ENCODE measurements around the gene CHCHD3. TPM values are rescaled to one million over a fixed set of nuclear protein-coding genes. Genes with fewer than 3 reads are reported as not detected.

Gene CHCHD3
- total RNA-seq, 1 experiment from 2014 or later: 100 TPM

- peak overlapping the region; percentile 4; the same call in 1 of the 2 replicates for H3K4me2 ChIP-seq
- no TSS peak for BruUV-seq (replicated peaks)
- no peak overlapping the region for H3K27ac ChIP-seq
- intact Hi-C loops (cut with micrococcal nuclease; ENCODE audit: unreplicated experiment): no loop called here
- peak in 1 of 2 experiments; percentile 25 for DNase-seq
- H3K4me3 ChIP-seq: no peak overlapping the region
- H4K20me1 ChIP-seq (ENCODE audit: insufficient read depth): no peaks in the 10 kb centered on the region
- ChIA-PET CTCF (no interaction called here), POLR2A (ENCODE audit: unreplicated experiment) (no interaction called here)
- no peaks in the 10 kb centered on the region for H3K79me2 ChIP-seq (ENCODE audit: low read depth)
- H3K4me1 ChIP-seq (replicated peaks; ENCODE audit: insufficient read depth): no peaks in the 10 kb centered on the region
- peaks cover 71% of the 10 kb centered on the region for H3K27me3 ChIP-seq (ENCODE audit: insufficient read depth, low read depth)
- H3K36me3 ChIP-seq (ENCODE audit: low read depth): no peaks in the 10 kb centered on the region
- H3K9me2 ChIP-seq (ENCODE audit: insufficient read depth): no peaks in the 10 kb centered on the region
- no peaks in the 10 kb centered on the region for H3K9me3 ChIP-seq (ENCODE audit: insufficient read depth, low read depth)
- H3F3A ChIP-seq (ENCODE audit: insufficient read depth, low read depth): no peaks in the 10 kb centered on the region
- no peak for TF ChIP-seq CTCF (conservative IDR thresholded peaks at IDR 0.05)
- no peak overlapping the region for H2AFZ ChIP-seq
Observed at GRCh38 chr7:132750530-132751217, 331.2 kb downstream of the CHCHD3 start.

GRCh38 chr7:132750096-132750495 is 331.8 kb downstream of the CHCHD3 start:
- H3K27ac ChIP-seq: no peak overlapping the region
- TF ChIP-seq CTCF (conservative IDR thresholded peaks at IDR 0.05) (no peak), EZH2 (IDR thresholded peaks at IDR 0.05; ENCODE audit: low read depth) (no peak)
- peaks cover 76% of the 10 kb centered on the region for H3K27me3 ChIP-seq (ENCODE audit: insufficient read depth, low read depth)
- H3F3A ChIP-seq (ENCODE audit: insufficient read depth, low read depth): no peaks in the 10 kb centered on the region
- H3K9me3 ChIP-seq (ENCODE audit: insufficient read depth, low read depth): no peaks in the 10 kb centered on the region
- H2AFZ ChIP-seq: no peak overlapping the region
- POLR2A ChIA-PET (ENCODE audit: unreplicated experiment): no interaction called here
- no peak overlapping the region for H3K4me3 ChIP-seq
- CTCF ChIA-PET: no interaction called here
- DNase-seq: no peak
- BruUV-seq (replicated peaks): no TSS peak
- intact Hi-C loops (cut with micrococcal nuclease; ENCODE audit: unreplicated experiment): no loop called here
- no peaks in the 10 kb centered on the region for H4K20me1 ChIP-seq (ENCODE audit: insufficient read depth)
- H3K4me1 ChIP-seq (replicated peaks; ENCODE audit: insufficient read depth): no peaks in the 10 kb centered on the region
- H3K79me2 ChIP-seq (ENCODE audit: low read depth): no peaks in the 10 kb centered on the region
- H3K4me2 ChIP-seq: peak overlapping the region; percentile 4; the same call in 1 of the 2 replicates
- H3K36me3 ChIP-seq (ENCODE audit: low read depth): no peaks in the 10 kb centered on the region
- no peaks in the 10 kb centered on the region for H3K9me2 ChIP-seq (ENCODE audit: insufficient read depth)

GRCh38 chr7:132745510-132745909 is 336.4 kb downstream of the CHCHD3 start:
- no peaks in the 10 kb centered on the region for H3K9me2 ChIP-seq (ENCODE audit: insufficient read depth)
- CTCF ChIA-PET: no interaction called here

GRCh38 chr7:132743974-132744373 is 337.9 kb downstream of the CHCHD3 start:
- intact Hi-C loops (cut with micrococcal nuclease; ENCODE audit: unreplicated experiment): no loop called here
- TF ChIP-seq EZH2 (IDR thresholded peaks at IDR 0.05; ENCODE audit: low read depth) (no peak), CTCF (conservative IDR thresholded peaks at IDR 0.05) (no peak)

More at GRCh38 chr7:132745510-132745909, 336.4 kb downstream of the CHCHD3 start:
- no peaks in the 10 kb centered on the region for H3K79me2 ChIP-seq (ENCODE audit: low read depth)
- H3F3A ChIP-seq (ENCODE audit: insufficient read depth, low read depth): no peaks in the 10 kb centered on the region
- no peaks in the 10 kb centered on the region for H3K36me3 ChIP-seq (ENCODE audit: low read depth)
- H3K4me2 ChIP-seq: no peak overlapping the region
- no peak for TF ChIP-seq EZH2 (IDR thresholded peaks at IDR 0.05; ENCODE audit: low read depth)
- no peaks in the 10 kb centered on the region for H4K20me1 ChIP-seq (ENCODE audit: insufficient read depth)
- peaks cover 76% of the 10 kb centered on the region for H3K27me3 ChIP-seq (ENCODE audit: insufficient read depth, low read depth)
- no TSS peak for BruUV-seq (replicated peaks)
- no peak overlapping the region for H3K27ac ChIP-seq
- DNase-seq: no peak
- POLR2A ChIA-PET (ENCODE audit: unreplicated experiment): no interaction called here
- H3K4me1 ChIP-seq (replicated peaks; ENCODE audit: insufficient read depth): no peaks in the 10 kb centered on the region
- peaks cover 4% of the 10 kb centered on the region; the same call in 1 of the 2 replicates for H3K9me3 ChIP-seq (ENCODE audit: insufficient read depth, low read depth)
- no peak overlapping the region for H3K4me3 ChIP-seq
- intact Hi-C loops (cut with micrococcal nuclease; ENCODE audit: unreplicated experiment): no loop called here
- H2AFZ ChIP-seq: no peak overlapping the region

More at GRCh38 chr7:132743974-132744373, 337.9 kb downstream of the CHCHD3 start:
- ChIA-PET CTCF (no interaction called here), POLR2A (ENCODE audit: unreplicated experiment) (no interaction called here)
- H3K36me3 ChIP-seq (ENCODE audit: low read depth): no peaks in the 10 kb centered on the region
- H2AFZ ChIP-seq: no peak overlapping the region
- DNase-seq: no peak
- H3K27me3 ChIP-seq (ENCODE audit: insufficient read depth, low read depth): peaks cover 73% of the 10 kb centered on the region
- no peaks in the 10 kb centered on the region for H3F3A ChIP-seq (ENCODE audit: insufficient read depth, low read depth)
- H3K79me2 ChIP-seq (ENCODE audit: low read depth): no peaks in the 10 kb centered on the region
- no peaks in the 10 kb centered on the region for H3K9me2 ChIP-seq (ENCODE audit: insufficient read depth)
- H3K4me1 ChIP-seq (replicated peaks; ENCODE audit: insufficient read depth): no peaks in the 10 kb centered on the region
- H3K9me3 ChIP-seq (ENCODE audit: insufficient read depth, low read depth): peaks cover 4% of the 10 kb centered on the region; the same call in 1 of the 2 replicates
- no TSS peak for BruUV-seq (replicated peaks)
- no peak overlapping the region for H3K27ac ChIP-seq
- no peak overlapping the region for H3K4me2 ChIP-seq
- H4K20me1 ChIP-seq (ENCODE audit: insufficient read depth): no peaks in the 10 kb centered on the region
- no peak overlapping the region for H3K4me3 ChIP-seq

Data from PC-9 (cell line).